GM18505 (cell line): ENCODE results near the gene PPP2R2D.
A peak's percentile ranks its signal among the peaks of the same experiment; 100 is the strongest.

ENCODE experiments used
- ATAC-seq: cut with Tn5 transposase; IDR thresholded peaks from one replicate; pipeline ENCODE4 v1.9.1; 2021; ENCODE audit not compliant: unreplicated experiment
- POLR2A ChIP-seq: IDR thresholded peaks from 4 replicates; pipeline ENCODE4 v1.6.1; 2011; ENCODE audit warnings: borderline replicate concordance; ENCODE audit not compliant: insufficient read depth, insufficient read length; ENCODE audit errors: extremely low read depth

Gene PPP2R2D

GRCh38 chr10:131974034-131974817, 73.4 kb downstream of the PPP2R2D start:
- ATAC-seq: no peak
- TF ChIP-seq POLR2A: no peak

- TF ChIP-seq POLR2A: no peak
- no peak for ATAC-seq
These were observed 74.2 kb downstream of the PPP2R2D start for GRCh38 chr10:131975003-131975402.

GRCh38 chr10:131975796-131976195, 75.0 kb downstream of the PPP2R2D start:
- TF ChIP-seq POLR2A: no peak
- no peak for ATAC-seq

- ATAC-seq: no peak
- no peak for TF ChIP-seq POLR2A
These were observed 76.7 kb downstream of the PPP2R2D start for GRCh38 chr10:131977323-131978096.

- ATAC-seq: no peak
- TF ChIP-seq POLR2A: no peak
These were observed 77.6 kb downstream of the PPP2R2D start for GRCh38 chr10:131978366-131978765.

- ATAC-seq: no peak
- TF ChIP-seq POLR2A: no peak
These were observed 78.0 kb downstream of the PPP2R2D start for GRCh38 chr10:131978851-131979250.

GRCh38 chr10:131979336-131979735, 78.5 kb downstream of the PPP2R2D start:
- TF ChIP-seq POLR2A: no peak
- ATAC-seq: no peak

GRCh38 chr10:131979821-131980270, 79.0 kb downstream of the PPP2R2D start:
- TF ChIP-seq POLR2A: no peak
- no peak for ATAC-seq

GRCh38 chr10:131980321-131980720, 79.5 kb downstream of the PPP2R2D start:
- ATAC-seq: no peak
- TF ChIP-seq POLR2A: no peak

GRCh38 chr10:131980761-131981428, 80.1 kb downstream of the PPP2R2D start:
- ATAC-seq: no peak
- no peak for TF ChIP-seq POLR2A

GRCh38 chr10:131981429-131982184, 80.8 kb downstream of the PPP2R2D start, which contains the start of gene BNIP3:
BNIP3 (minus strand) TSS chr10:131981923; CDS start chr10:131981806, 117 bp downstream.
- peak; percentile 89 for ATAC-seq
- TF ChIP-seq POLR2A: peak; percentile 67

- peak; percentile 26 for ATAC-seq
- peak; percentile 52 for TF ChIP-seq POLR2A
These were observed 81.5 kb downstream of the PPP2R2D start for GRCh38 chr10:131982185-131982756.
